HL-60 (cell line): Measurements from ENCODE around the gene CHRNA3.

Experiments
- DNase-seq, 2 experiments: peaks; one replicate each; pipeline ENCODE4 v3.0.0-alpha.2; 2010 to 2020; ENCODE audit warnings: low read depth in 1 of 2, low spot score in 1 of 2
- H3K27ac ChIP-seq: fragments of 250-450 bp; sonication (Bioruptor Pico); replicated peaks from 2 replicates; pipeline ENCODE4 v1.5.1; 2020; ENCODE audit warnings: mild to moderate bottlenecking, moderate library complexity
- H3K27me3 ChIP-seq: fragments of 250-450 bp; sonication (Bioruptor Pico); 2 replicates; pipeline ENCODE4 v1.5.1; 2021; ENCODE audit warnings: mild to moderate bottlenecking, moderate library complexity; ENCODE audit not compliant: insufficient read depth, poor library complexity, severe bottlenecking
- H3K4me3 ChIP-seq: replicated peaks from 2 replicates; pipeline ENCODE4 v1.5.1; 2011; ENCODE audit warnings: mild to moderate bottlenecking, control low read depth, low read length; ENCODE audit not compliant: insufficient read depth
- GABPA ChIP-seq: IDR thresholded peaks from 2 replicates; pipeline ENCODE4 v1.6.1; 2012; ENCODE audit warnings: low read depth
- POLR2AphosphoS5 ChIP-seq: IDR thresholded peaks from 2 replicates; pipeline ENCODE4 v1.6.1; 2012; ENCODE audit warnings: low read depth
- SPI1 ChIP-seq: IDR thresholded peaks from 2 replicates; pipeline ENCODE4 v1.6.1; 2012; ENCODE audit warnings: low read depth, mild to moderate bottlenecking, borderline replicate concordance
- TF ChIP-seq, protein P1 (sequence below): IDR thresholded peaks from 2 replicates; pipeline ENCODE4 v1.6.1; 2012; ENCODE audit warnings: low read depth; ENCODE audit not compliant: insufficient replicate concordance
- TF ChIP-seq, protein P2 (sequence below): IDR thresholded peaks from one replicate; pipeline ENCODE4 v1.5.1; 2011; ENCODE audit warnings: low read length, control low read depth, inconsistent platforms; ENCODE audit not compliant: insufficient read depth

The CHRNA3 gene

DNA sequence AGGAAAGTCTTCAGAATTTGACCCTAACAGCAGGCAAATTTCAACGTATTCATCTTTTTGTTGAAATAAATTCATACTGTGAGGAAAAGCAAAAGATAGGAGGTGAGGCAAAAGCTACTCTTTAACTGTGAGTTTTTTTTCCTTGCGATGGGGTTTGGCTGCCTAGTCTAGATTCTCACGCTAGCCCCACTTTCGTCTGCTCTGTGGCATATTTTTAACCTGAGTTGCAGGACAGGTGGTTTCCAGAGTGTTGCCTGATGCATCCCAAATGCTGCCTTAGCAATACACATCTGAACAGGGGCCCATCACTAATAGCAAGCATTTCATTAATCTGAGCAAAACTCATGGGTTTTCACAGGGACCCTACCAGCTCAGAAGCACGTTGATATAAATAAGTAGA is 68.9 kb downstream of the CHRNA3 start:
- Histone ChIP-seq H3K27ac (no peak overlapping the region), H3K27me3 (no peaks in the 10 kb centered on the region), H3K4me3 (no peak overlapping the region)
- TF ChIP-seq POLR2AphosphoS5 (no peak), GABPA (no peak), SPI1 (no peak)
- TF ChIP-seq, protein P1, sequence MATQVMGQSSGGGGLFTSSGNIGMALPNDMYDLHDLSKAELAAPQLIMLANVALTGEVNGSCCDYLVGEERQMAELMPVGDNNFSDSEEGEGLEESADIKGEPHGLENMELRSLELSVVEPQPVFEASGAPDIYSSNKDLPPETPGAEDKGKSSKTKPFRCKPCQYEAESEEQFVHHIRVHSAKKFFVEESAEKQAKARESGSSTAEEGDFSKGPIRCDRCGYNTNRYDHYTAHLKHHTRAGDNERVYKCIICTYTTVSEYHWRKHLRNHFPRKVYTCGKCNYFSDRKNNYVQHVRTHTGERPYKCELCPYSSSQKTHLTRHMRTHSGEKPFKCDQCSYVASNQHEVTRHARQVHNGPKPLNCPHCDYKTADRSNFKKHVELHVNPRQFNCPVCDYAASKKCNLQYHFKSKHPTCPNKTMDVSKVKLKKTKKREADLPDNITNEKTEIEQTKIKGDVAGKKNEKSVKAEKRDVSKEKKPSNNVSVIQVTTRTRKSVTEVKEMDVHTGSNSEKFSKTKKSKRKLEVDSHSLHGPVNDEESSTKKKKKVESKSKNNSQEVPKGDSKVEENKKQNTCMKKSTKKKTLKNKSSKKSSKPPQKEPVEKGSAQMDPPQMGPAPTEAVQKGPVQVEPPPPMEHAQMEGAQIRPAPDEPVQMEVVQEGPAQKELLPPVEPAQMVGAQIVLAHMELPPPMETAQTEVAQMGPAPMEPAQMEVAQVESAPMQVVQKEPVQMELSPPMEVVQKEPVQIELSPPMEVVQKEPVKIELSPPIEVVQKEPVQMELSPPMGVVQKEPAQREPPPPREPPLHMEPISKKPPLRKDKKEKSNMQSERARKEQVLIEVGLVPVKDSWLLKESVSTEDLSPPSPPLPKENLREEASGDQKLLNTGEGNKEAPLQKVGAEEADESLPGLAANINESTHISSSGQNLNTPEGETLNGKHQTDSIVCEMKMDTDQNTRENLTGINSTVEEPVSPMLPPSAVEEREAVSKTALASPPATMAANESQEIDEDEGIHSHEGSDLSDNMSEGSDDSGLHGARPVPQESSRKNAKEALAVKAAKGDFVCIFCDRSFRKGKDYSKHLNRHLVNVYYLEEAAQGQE = no peak
- TF ChIP-seq, protein P2, sequence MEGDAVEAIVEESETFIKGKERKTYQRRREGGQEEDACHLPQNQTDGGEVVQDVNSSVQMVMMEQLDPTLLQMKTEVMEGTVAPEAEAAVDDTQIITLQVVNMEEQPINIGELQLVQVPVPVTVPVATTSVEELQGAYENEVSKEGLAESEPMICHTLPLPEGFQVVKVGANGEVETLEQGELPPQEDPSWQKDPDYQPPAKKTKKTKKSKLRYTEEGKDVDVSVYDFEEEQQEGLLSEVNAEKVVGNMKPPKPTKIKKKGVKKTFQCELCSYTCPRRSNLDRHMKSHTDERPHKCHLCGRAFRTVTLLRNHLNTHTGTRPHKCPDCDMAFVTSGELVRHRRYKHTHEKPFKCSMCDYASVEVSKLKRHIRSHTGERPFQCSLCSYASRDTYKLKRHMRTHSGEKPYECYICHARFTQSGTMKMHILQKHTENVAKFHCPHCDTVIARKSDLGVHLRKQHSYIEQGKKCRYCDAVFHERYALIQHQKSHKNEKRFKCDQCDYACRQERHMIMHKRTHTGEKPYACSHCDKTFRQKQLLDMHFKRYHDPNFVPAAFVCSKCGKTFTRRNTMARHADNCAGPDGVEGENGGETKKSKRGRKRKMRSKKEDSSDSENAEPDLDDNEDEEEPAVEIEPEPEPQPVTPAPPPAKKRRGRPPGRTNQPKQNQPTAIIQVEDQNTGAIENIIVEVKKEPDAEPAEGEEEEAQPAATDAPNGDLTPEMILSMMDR = no peak
- no peak for DNase-seq

DNA sequence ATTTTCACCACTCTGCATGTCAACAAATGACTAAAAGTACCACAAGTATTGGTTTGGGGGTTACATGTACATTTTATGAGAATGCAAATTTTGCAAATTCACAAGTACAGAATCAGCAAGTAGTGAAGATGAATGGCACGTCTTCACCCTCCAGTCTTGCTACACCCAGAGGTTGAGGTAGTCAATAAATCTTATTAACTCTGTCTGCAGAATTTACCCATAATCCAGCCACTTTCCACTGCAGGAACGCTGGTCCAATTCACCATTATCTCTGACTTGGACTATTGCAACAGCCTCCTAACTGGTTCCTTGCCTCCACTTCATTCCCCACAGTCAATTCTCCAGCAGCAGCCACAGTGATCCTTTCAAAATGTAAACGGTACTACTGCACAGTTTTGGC is 70.0 kb downstream of the CHRNA3 start:
- no peak overlapping the region for H3K4me3 ChIP-seq
- no peaks in the 10 kb centered on the region for H3K27me3 ChIP-seq
- DNase-seq = no peak
- no peak for TF ChIP-seq GABPA
- TF ChIP-seq POLR2AphosphoS5 = no peak
- TF ChIP-seq, protein P2 = no peak
- no peak for TF ChIP-seq SPI1
- TF ChIP-seq, protein P1 = no peak
- H3K27ac ChIP-seq = no peak overlapping the region

DNA sequence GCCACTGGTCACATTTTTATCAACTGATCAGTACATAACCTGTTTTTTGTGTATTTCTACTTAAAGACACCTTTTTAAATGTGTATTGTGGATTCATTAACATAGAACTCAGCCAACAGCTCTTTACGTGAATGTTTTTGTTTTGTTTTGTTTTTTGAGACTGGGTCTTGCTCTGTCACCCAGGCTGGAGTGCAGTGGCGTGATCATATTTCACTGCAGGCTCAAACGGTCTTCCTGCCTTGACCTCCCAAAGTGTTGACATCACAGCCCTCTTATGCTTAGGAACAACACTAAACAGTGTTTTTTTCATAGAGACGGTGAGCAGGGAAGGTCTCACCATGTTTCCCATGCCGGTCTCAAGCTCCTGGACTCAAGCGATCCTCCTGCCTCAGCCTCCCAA is 70.6 kb downstream of the CHRNA3 start:
- Histone ChIP-seq H3K27ac (no peak overlapping the region), H3K27me3 (no peaks in the 10 kb centered on the region), H3K4me3 (no peak overlapping the region)
- DNase-seq = no peak
- TF ChIP-seq, protein P2 = no peak
- TF ChIP-seq SPI1 (no peak), POLR2AphosphoS5 (no peak), GABPA (no peak)
- TF ChIP-seq, protein P1 = no peak
